HL-60/S4 (cell line): ENCODE data around the gene FLYWCH1.

Source experiments
- in situ Hi-C: fragments of 300-500 bp; cut with MboI; formaldehyde crosslinking; loops from 2 replicates; pipeline ENCODE4 v1.14.3; 2022; ENCODE audit warnings: low sequenced_read_pairs

The FLYWCH1 gene

GRCh38 chr16:2911638-2912329 is at the start of gene FLYWCH1:
Gene FLYWCH1 (plus strand): TSS chr16:2911931. CDS start chr16:2929686, 17,755 bp downstream.
- in situ Hi-C loops = no loop called here

- in situ Hi-C loops = no loop called here
These were observed 46.1 kb upstream of the FLYWCH1 start for GRCh38 chr16:2865651-2866050.

GRCh38 chr16:2866431-2866830 is 45.3 kb upstream of the FLYWCH1 start:
- in situ Hi-C loops = no loop called here

GRCh38 chr16:2867661-2867986 is 44.1 kb upstream of the FLYWCH1 start:
- in situ Hi-C loops = no loop called here

- in situ Hi-C loops = no loop called here
These were observed 43.5 kb upstream of the FLYWCH1 start for GRCh38 chr16:2867987-2868789.

GRCh38 chr16:2871926-2872325 is 39.8 kb upstream of the FLYWCH1 start:
- in situ Hi-C loops = no loop called here

- in situ Hi-C loops = no loop called here
These were observed 37.5 kb upstream of the FLYWCH1 start for GRCh38 chr16:2874032-2874911.

GRCh38 chr16:2874912-2875362 is 36.8 kb upstream of the FLYWCH1 start:
- in situ Hi-C loops = no loop called here

- in situ Hi-C loops = no loop called here
These were observed 31.8 kb upstream of the FLYWCH1 start for GRCh38 chr16:2879854-2880508.

GRCh38 chr16:2881783-2882649 is 29.7 kb upstream of the FLYWCH1 start:
- in situ Hi-C loops = no loop called here

GRCh38 chr16:2882650-2883457 is 28.9 kb upstream of the FLYWCH1 start, which contains the start of gene FLYWCH2:
Gene FLYWCH2 (plus strand): TSS chr16:2883215. CDS start chr16:2896450, 13,235 bp downstream.
- in situ Hi-C loops = no loop called here

GRCh38 chr16:2883458-2883908 is 28.2 kb upstream of the FLYWCH1 start:
- in situ Hi-C loops = no loop called here

GRCh38 chr16:2884041-2884451 is 27.7 kb upstream of the FLYWCH1 start:
- in situ Hi-C loops = no loop called here

- in situ Hi-C loops = no loop called here
These were observed 17.5 kb upstream of the FLYWCH1 start for GRCh38 chr16:2894231-2894630.

GRCh38 chr16:2895813-2896212 is 15.9 kb upstream of the FLYWCH1 start:
- in situ Hi-C loops = no loop called here

GRCh38 chr16:2896480-2897010 is 15.2 kb upstream of the FLYWCH1 start:
- in situ Hi-C loops = no loop called here

GRCh38 chr16:2897110-2897509 is 14.6 kb upstream of the FLYWCH1 start:
- in situ Hi-C loops = no loop called here

- in situ Hi-C loops = no loop called here
These were observed 12.7 kb upstream of the FLYWCH1 start for GRCh38 chr16:2898831-2899563.
